H1 (cell line): Measurements from ENCODE around the gene TMEM120B. TPM values are rescaled to one million over a fixed set of nuclear protein-coding genes. Genes with fewer than 3 reads are reported as not detected.

Experiments used
- CTCF ChIA-PET: fragments of 300-600 bp; sonication (Branson Sonifier 250); formaldehyde crosslinking; loops from one replicate; lab custom pipeline; 2021; ENCODE audit not compliant: partially characterized antibody; lab: Charles Lee
- POLR2A ChIA-PET: fragments of 300-600 bp; sonication (Branson Sonifier 250); formaldehyde crosslinking; loops from one replicate; lab custom pipeline; 2021; ENCODE audit warnings: inconsistent platforms; ENCODE audit not compliant: partially characterized antibody; lab: Charles Lee
- DNase-seq, 2 experiments: peaks; one replicate each; pipeline versions ENCODE4 v3.0.0 to v3.0.0-alpha.2; 2010 to 2022; ENCODE audit warnings: low spot score in 2 of 2, low read depth in 1 of 2, mixed read lengths in 1 of 2
- FAIRE-seq: peaks from 2 replicates; lab custom pipeline; 2011; peaks lifted over from hg19 to GRCh38; lab: Jason Lieb, UNC
- H2AFZ ChIP-seq: 2 replicates; pipeline ENCODE4 v1.8.1; 2012; ENCODE audit warnings: low read length, inconsistent platforms
- H2AK5ac ChIP-seq: 2 replicates; pipeline ENCODE4 v1.6.1; 2013; ENCODE audit warnings: low read depth, low read length
- H2BK120ac ChIP-seq: replicated peaks from 2 replicates; pipeline ENCODE3; 2013; ENCODE audit warnings: low read depth, low read length, inconsistent platforms
- H2BK12ac ChIP-seq: 2 replicates; pipeline ENCODE4 v1.6.1; 2013; ENCODE audit warnings: low read depth, low read length
- H2BK15ac ChIP-seq: 2 replicates; pipeline ENCODE4 v1.6.1; 2013; ENCODE audit warnings: low read length
- H2BK20ac ChIP-seq: 2 replicates; pipeline ENCODE4 v1.6.1; 2013; ENCODE audit warnings: low read length
- H2BK5ac ChIP-seq: 2 replicates; pipeline ENCODE4 v1.6.1; 2013; ENCODE audit warnings: low read depth, low read length
- H3K14ac ChIP-seq: 2 replicates; pipeline ENCODE4 v1.6.1; 2013; ENCODE audit warnings: inconsistent platforms; ENCODE audit not compliant: insufficient read length
- H3K18ac ChIP-seq: 2 replicates; pipeline ENCODE4 v1.6.1; 2013; ENCODE audit warnings: low read length; ENCODE audit errors: extremely low read depth
- H3K23ac ChIP-seq: 2 replicates; pipeline ENCODE4 v1.6.1; 2013; ENCODE audit warnings: inconsistent platforms; ENCODE audit not compliant: insufficient read length
- H3K23me2 ChIP-seq: 2 replicates; pipeline ENCODE4 v1.6.1; 2013; ENCODE audit warnings: low read depth, low read length
- H3K27ac ChIP-seq: 2 replicates; pipeline ENCODE4 v1.6.1; 2011; ENCODE audit warnings: low read depth, low read length, inconsistent platforms
- H3K27me3 ChIP-seq, 4 experiments: replicated peaks in 1 of 4; 1 replicate in 1 of 4; 2 replicates in 3 of 4; pipeline versions ENCODE4 v1.6.1 to v1.8.1; 2011 to 2013; ENCODE audit warnings: low read length in 3 of 4, mild to moderate bottlenecking in 3 of 4, inconsistent platforms in 2 of 4, mixed read lengths in 2 of 4, moderate library complexity in 1 of 4; ENCODE audit not compliant: control insufficient read depth in 3 of 4, insufficient read depth in 3 of 4; ENCODE audit errors: extremely low read depth in 1 of 4
- H3K36me3 ChIP-seq, 4 experiments: 2 replicates each; pipeline versions ENCODE4 v1.6.1 to v1.8.1; 2011 to 2013; ENCODE audit warnings: mild to moderate bottlenecking in 4 of 4, low read length in 3 of 4, moderate library complexity in 2 of 4, control low read depth in 1 of 4, inconsistent platforms in 1 of 4; ENCODE audit not compliant: insufficient read depth in 4 of 4, control insufficient read depth in 2 of 4
- H3K4ac ChIP-seq: replicated peaks from 2 replicates; pipeline ENCODE3; 2013; ENCODE audit warnings: low read length, low read depth, mixed read lengths, inconsistent platforms; ENCODE audit not compliant: insufficient read length
- H3K4me1 ChIP-seq, 4 experiments: replicated peaks in 1 of 4; 1 replicate in 1 of 4; 2 replicates in 3 of 4; pipeline versions ENCODE4 v1.6.1 to v1.8.1; 2011 to 2013; ENCODE audit warnings: low read length in 3 of 4, inconsistent platforms in 2 of 4, mixed read lengths in 1 of 4; ENCODE audit not compliant: insufficient read depth in 4 of 4, control insufficient read depth in 3 of 4
- H3K4me2 ChIP-seq, 2 experiments: 2 replicates each; pipeline versions ENCODE4 v1.6.1 to v1.8.1; 2011 to 2013; ENCODE audit warnings: low read depth in 2 of 2, low read length in 2 of 2, control low read depth in 1 of 2, inconsistent platforms in 1 of 2, mild to moderate bottlenecking in 1 of 2; ENCODE audit not compliant: insufficient read depth in 1 of 2
- H3K4me3 ChIP-seq, 4 experiments: fragments of 200-600, 300-600 bp in 1 of 4; sonication (generic), shearing (Covaris generic), sonication (Bioruptor Twin) in 1 of 4; 2 replicates each; pipeline versions ENCODE4 v1.5.1 to v1.8.1; 2011 to 2016; ENCODE audit warnings: low read length in 4 of 4, low read depth in 3 of 4, control low read depth in 2 of 4, inconsistent platforms in 2 of 4, mild to moderate bottlenecking in 2 of 4, mixed read lengths in 1 of 4, moderate library complexity in 1 of 4; ENCODE audit not compliant: insufficient read depth in 2 of 4; ENCODE audit errors: extremely low read depth in 1 of 4
- H3K56ac ChIP-seq: replicated peaks from 2 replicates; pipeline ENCODE3; 2013; ENCODE audit warnings: low read depth, mild to moderate bottlenecking, mixed read lengths, low read length, inconsistent platforms; ENCODE audit not compliant: insufficient read length
- H3K79me1 ChIP-seq: 2 replicates; pipeline ENCODE4 v1.6.1; 2013; ENCODE audit warnings: low read depth, low read length, control low read depth
- H3K79me2 ChIP-seq, 2 experiments: 2 replicates each; pipeline versions ENCODE4 v1.6.1 to v1.8.1; 2012 to 2013; ENCODE audit warnings: low read length in 2 of 2, mild to moderate bottlenecking in 2 of 2, inconsistent platforms in 1 of 2; ENCODE audit not compliant: insufficient read depth in 2 of 2, control insufficient read depth in 1 of 2
- H3K9ac ChIP-seq, 4 experiments: replicated peaks in 1 of 4; 1 replicate in 1 of 4; 2 replicates in 3 of 4; pipeline versions ENCODE4 v1.6.1 to v1.8.1; 2011 to 2013; ENCODE audit warnings: low read depth in 3 of 4, low read length in 3 of 4, control low read depth in 2 of 4, mild to moderate bottlenecking in 2 of 4, moderate library complexity in 2 of 4, inconsistent platforms in 1 of 4; ENCODE audit errors: extremely low read depth in 1 of 4
- H3K9me3 ChIP-seq, 2 experiments: 2 replicates each; pipeline versions ENCODE4 v1.6.1 to v1.8.1; 2012 to 2013; ENCODE audit warnings: mild to moderate bottlenecking in 2 of 2, moderate library complexity in 2 of 2, control low read depth in 1 of 2, inconsistent platforms in 1 of 2, low read depth in 1 of 2, low read length in 1 of 2, mixed read lengths in 1 of 2; ENCODE audit not compliant: insufficient read depth in 2 of 2
- H4K20me1 ChIP-seq, 2 experiments: replicated peaks in 1 of 2; 2 replicates each; pipeline versions ENCODE3 to v1.8.1; 2011 to 2013; ENCODE audit warnings: inconsistent platforms in 2 of 2, low read length in 2 of 2, mild to moderate bottlenecking in 1 of 2; ENCODE audit not compliant: insufficient read depth in 2 of 2, control insufficient read depth in 1 of 2
- H4K5ac ChIP-seq: 2 replicates; pipeline ENCODE4 v1.6.1; 2013; ENCODE audit warnings: low read length, low read depth, mixed read lengths, inconsistent platforms; ENCODE audit not compliant: insufficient read length
- H4K8ac ChIP-seq: 2 replicates; pipeline ENCODE4 v1.8.0; 2013; ENCODE audit warnings: mild to moderate bottlenecking, moderate library complexity, low read length, inconsistent platforms; ENCODE audit not compliant: insufficient read depth; ENCODE audit errors: extremely low read depth
- H4K91ac ChIP-seq: replicated peaks from 2 replicates; pipeline ENCODE3; 2013; ENCODE audit warnings: low read length, mixed read lengths, inconsistent platforms; ENCODE audit not compliant: insufficient read length
- CEBPB ChIP-seq: IDR thresholded peaks from 2 replicates; pipeline ENCODE4 v1.6.1; 2012; ENCODE audit warnings: low read depth, low read length
- EP300 ChIP-seq, 2 experiments: IDR thresholded peaks; 1 replicate in 1 of 2; 2 replicates in 1 of 2; pipeline ENCODE4 v1.6.1; 2011 to 2012; ENCODE audit warnings: low read depth in 2 of 2, low read length in 2 of 2, mild to moderate bottlenecking in 2 of 2, borderline replicate concordance in 1 of 2, inconsistent platforms in 1 of 2, moderate library complexity in 1 of 2
- HDAC6 ChIP-seq: IDR thresholded peaks from one replicate; pipeline ENCODE4 v1.7.1; 2012; ENCODE audit warnings: low read depth, mild to moderate bottlenecking, inconsistent platforms, low read length, moderate library complexity
- POLR2A ChIP-seq, 2 experiments: IDR thresholded peaks; 1 replicate in 1 of 2; 2 replicates in 1 of 2; pipeline ENCODE4 v1.6.1; 2011; ENCODE audit warnings: low read depth in 2 of 2, low read length in 2 of 2, mild to moderate bottlenecking in 2 of 2; ENCODE audit errors: control extremely low read depth in 1 of 2
- SIN3A ChIP-seq, 2 experiments: IDR thresholded peaks in 1 of 2; conservative IDR thresholded peaks in 1 of 2; 2 replicates each; pipeline ENCODE4 v1.6.1; 2011 to 2012; ENCODE audit warnings: low read length in 2 of 2, improper control_type of control experiment in 1 of 2, low read depth in 1 of 2, mild to moderate bottlenecking in 1 of 2
- WGBS, 2 experiments: shearing (Covaris generic) in 1 of 2; methylation state at CpG; one replicate each; pipeline versions ENCODE4 v1.1.6 to v1.1.7; 2013 to 2015; ENCODE audit warnings: low lambda C conversion rate in 2 of 2, mixed read lengths in 2 of 2, inconsistent platforms in 1 of 2, low coverage in 1 of 2, missing lambda C conversion rate in 1 of 2; ENCODE audit not compliant: insufficient replicate concordance in 2 of 2, insufficient coverage in 1 of 2, insufficient read length in 1 of 2; ENCODE audit errors: extremely low coverage in 1 of 2, missing lambda C conversion rate in 1 of 2; 5-methylcytosine and 5-hydroxymethylcytosine counted together
- polyA plus RNA-seq, 7 experiments: library from polyadenylated mRNA; depleted of rRNA in 3 of 7; stranded (reverse) in 5 of 7; unstranded in 2 of 7; fragments of >200 nt in 5 of 7; fragments of 200-250 nt in 2 of 7; gene quantifications; 1 replicate in 5 of 7; 2 replicates in 1 of 7; 4 replicates in 1 of 7; pipeline versions ENCODE4 v1.2.1 to v1.2.3, GENCODE V29; 2011 to 2013; ENCODE audit warnings: missing spikeins in 2 of 7, mixed read lengths in 2 of 7
- total RNA-seq: library from RNA; stranded (reverse); fragmentation: NEBNext Ultra II Directional; extraction: Animal tissue kit (Norgen Biotek cat#: 25700); gene quantifications from 2 replicates; pipeline ENCODE4 v1.2.1, GENCODE V29; 2021

TMEM120B gene
- total and polyA plus RNA-seq, 2 of the 8 experiments (the other 6 are each of a cell fraction or from before 2014, with no cell fraction given) = 22.0 to 29.1 TPM

DNA sequence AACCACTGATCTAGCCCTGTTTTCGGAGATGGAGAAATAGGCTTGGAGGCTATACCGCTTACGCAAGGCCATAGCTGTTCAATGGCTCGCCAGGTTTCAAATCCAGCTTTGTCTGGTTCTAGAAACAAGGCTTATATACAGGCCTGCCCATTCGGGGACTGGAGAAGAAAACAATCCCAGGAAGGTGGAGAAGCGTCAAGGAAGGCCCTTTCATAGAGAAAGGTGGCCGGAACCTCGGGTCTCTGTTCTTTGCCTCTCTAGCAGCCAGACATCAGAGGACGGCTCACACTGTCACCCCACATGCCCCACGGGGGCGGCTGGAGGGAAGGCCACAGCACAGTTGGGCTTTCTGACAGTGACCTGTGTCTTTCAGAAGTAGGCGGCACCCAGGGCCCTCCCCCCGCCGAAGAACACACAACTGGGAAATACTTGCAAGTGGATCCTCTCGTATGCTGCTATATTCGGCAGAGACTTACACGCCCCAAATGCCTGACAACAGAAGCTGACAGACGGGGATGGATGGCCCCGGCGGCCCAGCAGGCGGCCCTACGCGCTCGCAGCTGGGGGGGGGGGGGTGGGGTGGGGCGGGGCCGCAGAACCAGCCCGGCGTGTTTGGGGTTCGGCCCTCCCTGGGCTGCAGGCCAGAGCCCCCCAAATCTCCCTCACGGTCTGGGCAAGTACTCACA is 86.7 kb downstream of the TMEM120B start:
- no peak for FAIRE-seq
- Histone ChIP-seq H2BK5ac (peak overlapping the region; percentile 12), H3K14ac (no peak overlapping the region), H4K91ac (no peak overlapping the region), H2BK20ac (no peak overlapping the region), H3K9ac (peak overlapping the region in 3 of 4 experiments; percentile 22 to 99 (median 98); a peak in 5 of 7 replicates), H4K5ac (peak overlapping the region; percentile 41), H2BK12ac (no peak overlapping the region; the same call in 1 of the 2 replicates), H2AK5ac (no peak overlapping the region; the same call in 1 of the 2 replicates), H3K23ac (no peak overlapping the region), H3K23me2 (peaks cover 23% of the 10 kb centered on the region; the same call in 1 of the 2 replicates), H3K18ac (no peak overlapping the region; the same call in 1 of the 2 replicates), H4K8ac (no peak overlapping the region), H2BK15ac (peak overlapping the region; percentile 18; the same call in 1 of the 2 replicates), H3K79me1 (0 out of 2 replicates have a peak, but pooled peaks cover 6% of the 10 kb centered on the region), H3K4me1 (peaks cover 11 to 32% (median 19%) of the 10 kb centered on the region in 4 experiments), H3K27me3 (no peaks in the 10 kb centered on the region), H2BK120ac (no peak overlapping the region), H3K4ac (no peak overlapping the region), H3K56ac (peak overlapping the region; percentile 52), H2AFZ (no peak overlapping the region), H3K36me3 (peaks cover 0 to 16% (median 3%) of the 10 kb centered on the region in 4 experiments; a peak in 4 of 8 replicates), H3K4me2 (peak overlapping the region; percentile 83 to 92), H3K9me3 (no peaks in the 10 kb centered on the region), H3K79me2 (peaks cover 0 to 38% of the 10 kb centered on the region in 2 experiments; a peak in 2 of 4 replicates), H3K4me3 (peak overlapping the region; percentile 70 to 88 (median 81)), H4K20me1 (peaks cover 6 to 13% of the 10 kb centered on the region in 2 experiments), H3K27ac (no peak overlapping the region; the same call in 1 of the 2 replicates)
- ChIA-PET CTCF (interaction anchor here (0.7 to 18.2 kb wide), 8 partner anchors 9 to 1749 kb away, joined by 3 to 363 read pairs (median 112); partner anchors contain the start of genes PSMD9 and SETD1B), POLR2A (interaction anchor here (0.6 to 34.9 kb wide), 14 partner anchors 1 to 257 kb away, joined by 3 to 958 read pairs (median 4); partner anchors contain the start of genes PSMD9, RHOF and SETD1B)
- TF ChIP-seq EP300 (IDR thresholded peaks at IDR 0.05; ENCODE audit: borderline replicate concordance in 1 of 2, low read depth in 2 of 2, low read length in 2 of 2) (no peak), SIN3A (conservative IDR thresholded peaks at IDR 0.05 in 1 of 2, IDR thresholded peaks at IDR 0.05 in 1 of 2; ENCODE audit: low read depth in 1 of 2, low read length in 2 of 2) (peak in 1 of 2 experiments; percentile 29; a peak in 1 of 4 replicates), HDAC6 (no peak), POLR2A (IDR thresholded peaks at IDR 0.05; ENCODE audit: control extremely low read depth in 1 of 2, low read depth in 2 of 2, low read length in 2 of 2) (0 out of 3 replicates have a peak, but pooled peaks of 1 of the 2 experiments have one; percentile 4), CEBPB (0 out of 2 replicates have a peak, but pooled peaks have one; percentile 25)
- DNase-seq = no peak
- 29% methylated on average over 23 of the region's 30 CpGs; no CpG with 5 or more reads in 1 of the 2 experiments for WGBS, 2 experiments
